IMR-90 (cell line): Measurements from ENCODE around the gene SLC18A3. TPM values are rescaled to one million over a fixed set of nuclear protein-coding genes. Genes with fewer than 3 reads are reported as not detected.

ENCODE experiments used
- ATAC-seq: fragments of 200-7000 bp; cut with Tn5 transposase; 2 replicates; pipeline ENCODE4 v1.9.1; 2020; ENCODE audit warnings: low read depth, mild to moderate bottlenecking, moderate library complexity
- BruUV-seq: library from RNA; stranded (reverse); fragments of 400-500 nt; replicated peaks from 2 replicates; lab custom pipeline; 2021; lab: Mats Ljungman, UMichigan
- CTCF ChIA-PET: fragments of 300-600 bp; formaldehyde crosslinking; extraction: SDS; loops from one replicate; lab custom pipeline; 2021; ENCODE audit warnings: antibody characterized with exemption; lab: Yijun Ruan, JAX
- POLR2A ChIA-PET: fragments of 300-600 bp; sonication (Branson Sonifier 250); formaldehyde crosslinking; loops from one replicate; lab custom pipeline; 2022; ENCODE audit warnings: antibody characterized with exemption; ENCODE audit not compliant: unreplicated experiment; lab: Charles Lee
- DNase-seq: peaks from one replicate; pipeline ENCODE4 v3.0.0; 2013
- H2AFZ ChIP-seq: replicated peaks from 2 replicates; pipeline ENCODE3; 2013; ENCODE audit warnings: low read length, mild to moderate bottlenecking; ENCODE audit not compliant: poor library complexity
- H2AK5ac ChIP-seq: 2 replicates; pipeline ENCODE4 v1.6.1; 2013; ENCODE audit warnings: low read depth, low read length, inconsistent platforms
- H2AK9ac ChIP-seq: replicated peaks from 2 replicates; pipeline ENCODE3; 2013; ENCODE audit warnings: mild to moderate bottlenecking, low read depth, low read length, moderate library complexity; ENCODE audit not compliant: poor library complexity
- H2BK120ac ChIP-seq: 2 replicates; pipeline ENCODE4 v1.6.1; 2013; ENCODE audit warnings: low read depth, low read length, inconsistent platforms
- H2BK15ac ChIP-seq: 3 replicates; pipeline ENCODE4 v1.6.1; 2013; ENCODE audit warnings: low read depth, low read length, inconsistent platforms
- H2BK20ac ChIP-seq: 2 replicates; pipeline ENCODE4 v1.6.1; 2013; ENCODE audit warnings: low read depth, mild to moderate bottlenecking, inconsistent platforms, low read length, moderate library complexity
- H2BK5ac ChIP-seq: 2 replicates; pipeline ENCODE4 v1.6.1; 2013; ENCODE audit warnings: mild to moderate bottlenecking, low read depth, low read length, inconsistent platforms; ENCODE audit not compliant: poor library complexity, severe bottlenecking
- H3K14ac ChIP-seq: replicated peaks from 2 replicates; pipeline ENCODE4 v1.6.1; 2013; ENCODE audit warnings: low read depth, low read length, inconsistent platforms
- H3K18ac ChIP-seq: 2 replicates; pipeline ENCODE4 v1.6.1; 2013; ENCODE audit warnings: low read depth, low read length, control low read depth
- H3K23ac ChIP-seq: 2 replicates; pipeline ENCODE4 v1.6.1; 2013; ENCODE audit warnings: low read depth, low read length, inconsistent platforms
- H3K27ac ChIP-seq: 2 replicates; pipeline ENCODE4 v1.5.1; 2013; ENCODE audit warnings: mild to moderate bottlenecking, control low read depth, low read length; ENCODE audit not compliant: insufficient read depth
- H3K27me3 ChIP-seq: 2 replicates; pipeline ENCODE4 v1.6.1; 2013; ENCODE audit warnings: low read length; ENCODE audit not compliant: control insufficient read depth, insufficient read depth
- H3K36me3 ChIP-seq: 2 replicates; pipeline ENCODE4 v1.6.1; 2013; ENCODE audit warnings: low read length, mixed read lengths; ENCODE audit not compliant: control insufficient read depth, insufficient read depth
- H3K4ac ChIP-seq: 2 replicates; pipeline ENCODE4 v1.6.1; 2013; ENCODE audit warnings: low read depth, low read length, inconsistent platforms
- H3K4me1 ChIP-seq: 2 replicates; pipeline ENCODE4 v1.6.1; 2013; ENCODE audit warnings: low read length, mixed read lengths; ENCODE audit not compliant: control insufficient read depth, insufficient read depth
- H3K4me2 ChIP-seq: 2 replicates; pipeline ENCODE4 v1.6.1; 2013; ENCODE audit warnings: low read depth, mild to moderate bottlenecking, control low read depth, low read length, moderate library complexity
- H3K4me3 ChIP-seq: 2 replicates; pipeline ENCODE4 v1.5.1; 2013; ENCODE audit warnings: low read depth, mild to moderate bottlenecking, control low read depth, low read length, moderate library complexity; ENCODE audit not compliant: insufficient read depth
- H3K56ac ChIP-seq: 2 replicates; pipeline ENCODE4 v1.6.1; 2013; ENCODE audit warnings: low read length, inconsistent platforms; ENCODE audit not compliant: insufficient read depth; ENCODE audit errors: extremely low read depth
- H3K79me1 ChIP-seq, 2 experiments: 2 replicates each; pipeline ENCODE4 v1.6.1; 2013; ENCODE audit warnings: low read length in 2 of 2, inconsistent platforms in 1 of 2, low read depth in 1 of 2
- H3K9ac ChIP-seq: 2 replicates; pipeline ENCODE4 v1.6.1; 2013; ENCODE audit warnings: low read depth, low read length, control low read depth
- H3K9me1 ChIP-seq: 2 replicates; pipeline ENCODE4 v1.6.1; 2013; ENCODE audit warnings: low read length, inconsistent platforms; ENCODE audit not compliant: insufficient read depth
- H3K9me3 ChIP-seq: 2 replicates; pipeline ENCODE4 v1.6.1; 2013; ENCODE audit warnings: low read length; ENCODE audit not compliant: control insufficient read depth, insufficient read depth
- H4K20me1 ChIP-seq: 2 replicates; pipeline ENCODE4 v1.6.1; 2013; ENCODE audit warnings: low read length, inconsistent platforms; ENCODE audit not compliant: insufficient read depth
- H4K5ac ChIP-seq: 2 replicates; pipeline ENCODE4 v1.6.1; 2013; ENCODE audit warnings: mild to moderate bottlenecking, low read depth, low read length, control low read depth
- H4K8ac ChIP-seq, 2 experiments: 2 replicates each; pipeline ENCODE4 v1.6.1; 2013; ENCODE audit warnings: low read depth in 2 of 2, low read length in 2 of 2, control low read depth in 1 of 2, inconsistent platforms in 1 of 2
- H4K91ac ChIP-seq: 2 replicates; pipeline ENCODE4 v1.6.1; 2013; ENCODE audit warnings: low read depth, low read length, inconsistent platforms; ENCODE audit not compliant: insufficient read depth
- BHLHE40 ChIP-seq: fragments of 150-350 bp; IDR thresholded peaks from 2 replicates; pipeline ENCODE4 v1.6.1; 2016; ENCODE audit warnings: mild to moderate bottlenecking, low read depth, low read length
- CHD1 ChIP-seq: IDR thresholded peaks from 2 replicates; pipeline ENCODE4 v1.6.1; 2012; ENCODE audit warnings: low read depth, low read length, improper control_type of control experiment
- CTCF ChIP-seq: conservative IDR thresholded peaks from 2 replicates; pipeline ENCODE4 v1.5.1; 2012; ENCODE audit warnings: mild to moderate bottlenecking, low read depth, low read length, improper control_type of control experiment
- FOS ChIP-seq: fragments of 150-350 bp; IDR thresholded peaks from 2 replicates; pipeline ENCODE4 v1.6.1; 2016; ENCODE audit warnings: low read depth, low read length
- MAFK ChIP-seq: IDR thresholded peaks from 2 replicates; pipeline ENCODE4 v1.6.1; 2012; ENCODE audit warnings: low read depth, low read length, improper control_type of control experiment
- MAZ ChIP-seq: IDR thresholded peaks from 2 replicates; pipeline ENCODE4 v1.6.1; 2012; ENCODE audit warnings: low read depth, mild to moderate bottlenecking, low read length, improper control_type of control experiment, moderate library complexity, borderline replicate concordance
- MXI1 ChIP-seq: IDR thresholded peaks from 2 replicates; pipeline ENCODE4 v1.6.1; 2012; ENCODE audit warnings: low read depth, mild to moderate bottlenecking, low read length, moderate library complexity, borderline replicate concordance
- NFE2L2 ChIP-seq: fragments of 150-350 bp; IDR thresholded peaks from 2 replicates; pipeline ENCODE4 v1.6.1; 2016; ENCODE audit warnings: low read depth, mild to moderate bottlenecking, low read length
- POLR2A ChIP-seq: IDR thresholded peaks from 2 replicates; pipeline ENCODE4 v1.6.1; 2012; ENCODE audit warnings: mild to moderate bottlenecking, low read depth, low read length
- SMC3 ChIP-seq: fragments of 150-350 bp; IDR thresholded peaks from 2 replicates; pipeline ENCODE4 v1.6.1; 2016; ENCODE audit warnings: low read depth, mild to moderate bottlenecking, antibody characterized with exemption, low read length, moderate library complexity
- WGBS, 2 experiments: methylation state at CpG; one replicate each; pipeline versions ENCODE4 v1.1.5 to v1.1.7; 2013; ENCODE audit warnings: missing lambda C conversion rate in 2 of 2; ENCODE audit not compliant: insufficient read length in 1 of 2; ENCODE audit errors: extremely low coverage in 2 of 2; 5-methylcytosine and 5-hydroxymethylcytosine counted together
- dilution Hi-C: fragments of 300-500 bp; cut with HindIII; formaldehyde crosslinking; loops from one replicate; pipeline ENCODE4 v1.14.3; 2018; ENCODE audit warnings: low sequenced_read_pairs; ENCODE audit not compliant: unreplicated experiment
- in situ Hi-C: fragments of 300-500 bp; cut with MboI; formaldehyde crosslinking; loops from 3 replicates; pipeline ENCODE4 v1.14.3; 2019; ENCODE audit warnings: low sequenced_read_pairs, inconsistent platforms, mixed read lengths
- intact Hi-C: fragments of 100-400 bp; cut with micrococcal nuclease; formaldehyde crosslinking; loops from 2 replicates; pipeline ENCODE4 v1.10.0; 2022
- polyA plus RNA-seq, 3 experiments: library from polyadenylated mRNA; depleted of rRNA; stranded (reverse); fragments of >200 nt; gene quantifications; 2 replicates each; pipeline ENCODE4 v1.2.3, GENCODE V29; 2012; ENCODE audit warnings: low replicate concordance in 1 of 3
- total RNA-seq: library from RNA; depleted of rRNA; stranded (reverse); fragments of >200 nt; gene quantifications from 2 replicates; pipeline ENCODE4 v1.2.3, GENCODE V29; 2012
- TF ChIP-seq, protein P1 (sequence below): fragments of 150-350 bp; IDR thresholded peaks from 2 replicates; pipeline ENCODE4 v1.6.1; 2017; ENCODE audit warnings: mild to moderate bottlenecking, antibody characterized with exemption, low read length, low read depth

Gene SLC18A3
- total and polyA plus RNA-seq, 2 of the 4 experiments (the other 2 are of a cell fraction) = not detected

DNA sequence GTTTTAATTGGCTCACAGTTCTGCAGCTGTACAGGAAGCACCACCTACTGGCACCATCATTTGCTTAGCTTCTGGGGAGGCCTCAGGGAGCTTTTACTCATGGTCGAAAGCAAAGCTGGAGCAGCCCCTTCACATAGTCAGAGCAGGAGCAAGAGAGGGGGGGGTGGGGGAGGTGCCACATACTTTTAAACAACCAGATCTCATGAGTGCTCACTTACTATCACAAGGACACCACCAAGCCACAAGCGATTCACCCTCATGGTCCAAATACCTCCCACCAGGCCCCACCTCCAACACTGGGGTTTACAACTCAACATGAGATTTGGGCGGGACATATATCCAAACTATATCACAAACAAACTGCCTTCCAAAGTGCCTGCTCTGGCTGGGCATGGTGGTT, 31.7 kb upstream of the SLC18A3 start:
- Histone ChIP-seq H3K4me1 (no peaks in the 10 kb centered on the region), H2AFZ (no peak overlapping the region), H2BK5ac (no peak overlapping the region), H3K79me1 (no peaks in the 10 kb centered on the region), H3K9me1 (no peaks in the 10 kb centered on the region), H3K56ac (no peak overlapping the region), H3K9me3 (no peaks in the 10 kb centered on the region), H2AK9ac (no peak overlapping the region), H3K27ac (no peak overlapping the region), H3K36me3 (no peaks in the 10 kb centered on the region), H4K91ac (no peak overlapping the region), H3K27me3 (peaks cover 3% of the 10 kb centered on the region), H3K18ac (no peak overlapping the region), H3K14ac (no peak overlapping the region), H2BK20ac (no peak overlapping the region), H2AK5ac (no peak overlapping the region), H2BK120ac (no peak overlapping the region), H3K4ac (no peak overlapping the region), H3K4me2 (no peak overlapping the region), H4K8ac (no peak overlapping the region), H4K5ac (no peak overlapping the region), H2BK15ac (no peak overlapping the region), H3K23ac (no peak overlapping the region), H4K20me1 (no peaks in the 10 kb centered on the region), H3K9ac (no peak overlapping the region), H3K4me3 (no peak overlapping the region)
- dilution Hi-C loops = no loop called here
- ATAC-seq (no peak), DNase-seq (no peak)
- in situ Hi-C loops = no loop called here
- intact Hi-C loops = no loop called here
- ChIA-PET CTCF (no interaction called here), POLR2A (no interaction called here)
- TF ChIP-seq, protein P1, sequence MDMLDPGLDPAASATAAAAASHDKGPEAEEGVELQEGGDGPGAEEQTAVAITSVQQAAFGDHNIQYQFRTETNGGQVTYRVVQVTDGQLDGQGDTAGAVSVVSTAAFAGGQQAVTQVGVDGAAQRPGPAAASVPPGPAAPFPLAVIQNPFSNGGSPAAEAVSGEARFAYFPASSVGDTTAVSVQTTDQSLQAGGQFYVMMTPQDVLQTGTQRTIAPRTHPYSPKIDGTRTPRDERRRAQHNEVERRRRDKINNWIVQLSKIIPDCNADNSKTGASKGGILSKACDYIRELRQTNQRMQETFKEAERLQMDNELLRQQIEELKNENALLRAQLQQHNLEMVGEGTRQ = no peak
- no peak for TF ChIP-seq CTCF
- TF ChIP-seq CHD1 = no peak
- no peak for TF ChIP-seq POLR2A
- no peak for TF ChIP-seq MXI1
- TF ChIP-seq FOS = no peak
- TF ChIP-seq BHLHE40 = no peak
- TF ChIP-seq MAFK = no peak
- TF ChIP-seq SMC3 = no peak
- TF ChIP-seq MAZ = no peak
- TF ChIP-seq NFE2L2 = no peak
- BruUV-seq = no TSS peak
- WGBS, 2 experiments = no CpG with 5 or more reads among the region's 3 CpGs
